ENCODE measurements around the gene TAC3. TPM values are rescaled to one million over a fixed set of nuclear protein-coding genes. Genes with fewer than 3 reads are reported as not detected.

The TAC3 gene
- total RNA-seq, 1 experiment from 2014 or later = 6.2 TPM

DNA sequence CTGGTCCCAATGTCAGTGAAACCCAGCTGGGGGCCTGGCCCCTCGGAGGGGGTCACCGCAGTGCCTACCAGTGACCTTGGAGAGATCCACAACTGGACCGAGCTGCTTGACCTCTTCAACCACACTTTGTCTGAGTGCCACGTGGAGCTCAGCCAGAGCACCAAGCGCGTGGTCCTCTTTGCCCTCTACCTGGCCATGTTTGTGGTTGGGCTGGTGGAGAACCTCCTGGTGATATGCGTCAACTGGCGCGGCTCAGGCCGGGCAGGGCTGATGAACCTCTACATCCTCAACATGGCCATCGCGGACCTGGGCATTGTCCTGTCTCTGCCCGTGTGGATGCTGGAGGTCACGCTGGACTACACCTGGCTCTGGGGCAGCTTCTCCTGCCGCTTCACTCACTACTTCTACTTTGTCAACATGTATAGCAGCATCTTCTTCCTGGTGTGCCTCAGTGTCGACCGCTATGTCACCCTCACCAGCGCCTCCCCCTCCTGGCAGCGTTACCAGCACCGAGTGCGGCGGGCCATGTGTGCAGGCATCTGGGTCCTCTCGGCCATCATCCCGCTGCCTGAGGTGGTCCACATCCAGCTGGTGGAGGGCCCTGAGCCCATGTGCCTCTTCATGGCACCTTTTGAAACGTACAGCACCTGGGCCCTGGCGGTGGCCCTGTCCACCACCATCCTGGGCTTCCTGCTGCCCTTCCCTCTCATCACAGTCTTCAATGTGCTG lies 21.0 kb downstream of the TAC3 start:
- Histone ChIP-seq H4K5ac (ENCODE audit: insufficient read length, low read depth, low read length) (no peak overlapping the region), H3K9me3 (ENCODE audit: control insufficient read depth, low read depth, low read length) (no peaks in the 10 kb centered on the region), H2AK5ac (ENCODE audit: insufficient read length, low read length) (no peak overlapping the region), H3K14ac (ENCODE audit: insufficient read depth, low read length) (no peak overlapping the region), H4K20me1 (ENCODE audit: control insufficient read depth, insufficient read depth, insufficient read length) (no peaks in the 10 kb centered on the region), H4K8ac (replicated peaks; ENCODE audit: insufficient read length, low read depth, low read length) (no peak overlapping the region), H4K91ac (ENCODE audit: insufficient read length, low read depth, low read length) (no peak overlapping the region), H3T11ph (ENCODE audit: low read length) (no peak overlapping the region), H2BK15ac (ENCODE audit: low read depth, low read length) (no peak overlapping the region), H2BK20ac (ENCODE audit: low read depth, low read length, poor library complexity, severe bottlenecking) (no peak overlapping the region), H3K27ac (ENCODE audit: insufficient read length, low read depth, low read length) (no peak overlapping the region), H2BK12ac (ENCODE audit: insufficient read length, low read depth, low read length) (no peak overlapping the region), H2BK5ac (ENCODE audit: insufficient read length, low read length) (no peak overlapping the region), H3K9ac (ENCODE audit: extremely low read depth, insufficient read length, low read length) (no peak overlapping the region), H2AFZ (ENCODE audit: low read length) (no peak overlapping the region), H3K4me1 (ENCODE audit: insufficient read depth, low read length) (no peaks in the 10 kb centered on the region), H3K56ac (ENCODE audit: insufficient read length, low read depth, low read length) (no peak overlapping the region), H3K79me2 (ENCODE audit: insufficient read depth, low read length) (no peaks in the 10 kb centered on the region; the same call in none of the 2 replicates), H3K4ac (ENCODE audit: low read depth, low read length) (no peak overlapping the region), H3K79me1 (ENCODE audit: insufficient read depth, low read depth, low read length, poor library complexity, severe bottlenecking) (peaks cover 7% of the 10 kb centered on the region), H3K4me2 (ENCODE audit: insufficient read depth, insufficient read length, low read length) (no peak overlapping the region), H3K23ac (ENCODE audit: insufficient read length, low read depth, low read length) (no peak overlapping the region), H3K23me2 (ENCODE audit: insufficient read length, low read depth, low read length, poor library complexity, severe bottlenecking) (no peaks in the 10 kb centered on the region), H2BK120ac (ENCODE audit: low read depth, low read length, poor library complexity, severe bottlenecking) (no peak overlapping the region), H3K18ac (ENCODE audit: insufficient read length, low read depth, low read length) (no peak overlapping the region), H3K27me3 (ENCODE audit: insufficient read depth, low read length) (no peaks in the 10 kb centered on the region)
- DNase-seq = peak; percentile 28
- H3K4me1 Mint-ChIP-seq = peaks cover 6 to 9% of the 10 kb centered on the region in 2 experiments
- no peaks in the 10 kb centered on the region; a peak in 1 of 5 replicates for H3K9me3 Mint-ChIP-seq
- WGBS (ENCODE audit: extremely low coverage, insufficient read length, low lambda C conversion rate) = no CpG with 5 or more reads among the region's 26 CpGs
- peaks cover 7 to 25% (median 24%) of the 10 kb centered on the region in 3 experiments for H3K36me3 Mint-ChIP-seq (ENCODE audit: insufficient read depth in 1 of 3, low read depth in 3 of 3)
- H3K27me3 Mint-ChIP-seq (ENCODE audit: low read depth) = no peaks in the 10 kb centered on the region
- no peak overlapping the region for H3K4me3 Mint-ChIP-seq
- no peak overlapping the region for H3K27ac Mint-ChIP-seq
- TF ChIP-seq, protein P1, sequence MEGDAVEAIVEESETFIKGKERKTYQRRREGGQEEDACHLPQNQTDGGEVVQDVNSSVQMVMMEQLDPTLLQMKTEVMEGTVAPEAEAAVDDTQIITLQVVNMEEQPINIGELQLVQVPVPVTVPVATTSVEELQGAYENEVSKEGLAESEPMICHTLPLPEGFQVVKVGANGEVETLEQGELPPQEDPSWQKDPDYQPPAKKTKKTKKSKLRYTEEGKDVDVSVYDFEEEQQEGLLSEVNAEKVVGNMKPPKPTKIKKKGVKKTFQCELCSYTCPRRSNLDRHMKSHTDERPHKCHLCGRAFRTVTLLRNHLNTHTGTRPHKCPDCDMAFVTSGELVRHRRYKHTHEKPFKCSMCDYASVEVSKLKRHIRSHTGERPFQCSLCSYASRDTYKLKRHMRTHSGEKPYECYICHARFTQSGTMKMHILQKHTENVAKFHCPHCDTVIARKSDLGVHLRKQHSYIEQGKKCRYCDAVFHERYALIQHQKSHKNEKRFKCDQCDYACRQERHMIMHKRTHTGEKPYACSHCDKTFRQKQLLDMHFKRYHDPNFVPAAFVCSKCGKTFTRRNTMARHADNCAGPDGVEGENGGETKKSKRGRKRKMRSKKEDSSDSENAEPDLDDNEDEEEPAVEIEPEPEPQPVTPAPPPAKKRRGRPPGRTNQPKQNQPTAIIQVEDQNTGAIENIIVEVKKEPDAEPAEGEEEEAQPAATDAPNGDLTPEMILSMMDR (conservative IDR thresholded peaks at IDR 0.05) = no peak

Measured in H9 (cell line).